ENCODE data around the gene CCBE1. TPM values are rescaled to one million over a fixed set of nuclear protein-coding genes. Genes with fewer than 3 reads are reported as not detected.
A peak's percentile ranks its signal among the peaks of the same experiment; 100 is the strongest.

Gene CCBE1
- total RNA-seq, 1 donor from 2014 or later, result 1.6 TPM

- TF ChIP-seq CTCF (IDR thresholded peaks at IDR 0.05; ENCODE audit: insufficient read depth, low read length, severe bottlenecking), result no peak
- H3K27me3 ChIP-seq (ENCODE audit: control insufficient read depth, insufficient read depth, low read length), result no peaks in the 10 kb centered on the region
- DNase-seq (ENCODE audit: low read depth), result no peak
- no peak for FAIRE-seq
- no peaks in the 10 kb centered on the region for H3K36me3 ChIP-seq (ENCODE audit: control insufficient read depth, insufficient read depth, low read length)
- H3K4me3 ChIP-seq (ENCODE audit: low read depth, low read length), result no peak overlapping the region
Measured at GRCh38 chr18:59484131-59484530, 213.1 kb downstream of the CCBE1 start.

- no peak for DNase-seq (ENCODE audit: low read depth)
- no peak for FAIRE-seq
- no peaks in the 10 kb centered on the region for H3K36me3 ChIP-seq (ENCODE audit: control insufficient read depth, insufficient read depth, low read length)
- no peak overlapping the region for H3K4me3 ChIP-seq (ENCODE audit: low read depth, low read length)
- no peaks in the 10 kb centered on the region for H3K27me3 ChIP-seq (ENCODE audit: control insufficient read depth, insufficient read depth, low read length)
- TF ChIP-seq CTCF (IDR thresholded peaks at IDR 0.05; ENCODE audit: insufficient read depth, low read length, severe bottlenecking), result no peak
Measured at GRCh38 chr18:59481436-59481835, 215.8 kb downstream of the CCBE1 start.

GRCh38 chr18:59479776-59480175, 217.4 kb downstream of the CCBE1 start:
- Histone ChIP-seq H3K27me3 (ENCODE audit: control insufficient read depth, insufficient read depth, low read length) (no peaks in the 10 kb centered on the region), H3K36me3 (ENCODE audit: control insufficient read depth, insufficient read depth, low read length) (no peaks in the 10 kb centered on the region), H3K4me3 (ENCODE audit: low read depth, low read length) (no peak overlapping the region)
- peak; percentile 80 for DNase-seq (ENCODE audit: low read depth)
- no peak for TF ChIP-seq CTCF (IDR thresholded peaks at IDR 0.05; ENCODE audit: insufficient read depth, low read length, severe bottlenecking)
- FAIRE-seq, result no peak

GRCh38 chr18:59478591-59478990, 218.6 kb downstream of the CCBE1 start:
- H3K36me3 ChIP-seq (ENCODE audit: control insufficient read depth, insufficient read depth, low read length), result no peaks in the 10 kb centered on the region
- DNase-seq (ENCODE audit: low read depth), result no peak
- no peak for FAIRE-seq
- no peak for TF ChIP-seq CTCF (IDR thresholded peaks at IDR 0.05; ENCODE audit: insufficient read depth, low read length, severe bottlenecking)
- no peak overlapping the region for H3K4me3 ChIP-seq (ENCODE audit: low read depth, low read length)
- no peaks in the 10 kb centered on the region for H3K27me3 ChIP-seq (ENCODE audit: control insufficient read depth, insufficient read depth, low read length)

GRCh38 chr18:59477849-59478248, 219.4 kb downstream of the CCBE1 start:
- TF ChIP-seq CTCF (IDR thresholded peaks at IDR 0.05; ENCODE audit: insufficient read depth, low read length, severe bottlenecking), result no peak
- FAIRE-seq, result no peak
- Histone ChIP-seq H3K4me3 (ENCODE audit: low read depth, low read length) (no peak overlapping the region), H3K27me3 (ENCODE audit: control insufficient read depth, insufficient read depth, low read length) (no peaks in the 10 kb centered on the region), H3K36me3 (ENCODE audit: control insufficient read depth, insufficient read depth, low read length) (no peaks in the 10 kb centered on the region)
- DNase-seq (ENCODE audit: low read depth), result no peak

- TF ChIP-seq CTCF (IDR thresholded peaks at IDR 0.05; ENCODE audit: insufficient read depth, low read length, severe bottlenecking), result no peak
- FAIRE-seq (no peak), DNase-seq (ENCODE audit: low read depth) (no peak)
- H3K36me3 ChIP-seq (ENCODE audit: control insufficient read depth, insufficient read depth, low read length), result no peaks in the 10 kb centered on the region
- H3K4me3 ChIP-seq (ENCODE audit: low read depth, low read length), result no peak overlapping the region
- H3K27me3 ChIP-seq (ENCODE audit: control insufficient read depth, insufficient read depth, low read length), result no peaks in the 10 kb centered on the region
Measured at GRCh38 chr18:59470561-59471121, 226.6 kb downstream of the CCBE1 start.

Data from bronchial epithelial cell (primary cell).